HG02571 (cell line): ENCODE measurements around the gene RNASE9.
"Not testable (repeated sequence)": the region's sequence is repeated elsewhere in the genome, so short reads cannot be mapped to it uniquely, and the experiment has no call there.

ENCODE experiments used
- ATAC-seq: cut with Tn5 transposase; IDR thresholded peaks from one replicate; pipeline ENCODE4 v1.9.1; 2021; ENCODE audit warnings: mild to moderate bottlenecking, moderate library complexity; ENCODE audit not compliant: unreplicated experiment

RNASE9 gene

GRCh38 chr14:20578325-20578724, 17.5 kb upstream of the RNASE9 start:
- ATAC-seq = no peak

GRCh38 chr14:20572382-20572990, 11.6 kb upstream of the RNASE9 start:
- not testable (repeated sequence) for ATAC-seq

GRCh38 chr14:20570720-20571119, 9.9 kb upstream of the RNASE9 start:
- ATAC-seq = not testable (repeated sequence)

GRCh38 chr14:20569865-20570264, 9.0 kb upstream of the RNASE9 start:
- not testable (repeated sequence) for ATAC-seq

- no peak for ATAC-seq
Observed at GRCh38 chr14:20569066-20569465, 8.2 kb upstream of the RNASE9 start.

GRCh38 chr14:20568393-20568792, 7.5 kb upstream of the RNASE9 start:
- ATAC-seq = no peak

GRCh38 chr14:20567199-20567598, 6.4 kb upstream of the RNASE9 start:
- not testable (repeated sequence) for ATAC-seq

GRCh38 chr14:20564501-20564997, 3.7 kb upstream of the RNASE9 start:
- no peak for ATAC-seq

GRCh38 chr14:20563971-20564370, 3.1 kb upstream of the RNASE9 start:
- no peak for ATAC-seq

- no peak for ATAC-seq
Observed at GRCh38 chr14:20559461-20559904, 1.4 kb downstream of the RNASE9 start.

GRCh38 chr14:20557212-20557542, 3.7 kb downstream of the RNASE9 start:
- ATAC-seq = no peak

- ATAC-seq = no peak
Observed at GRCh38 chr14:20556500-20557211, 4.2 kb downstream of the RNASE9 start.

- no peak for ATAC-seq
Observed at GRCh38 chr14:20555845-20556244, 5.0 kb downstream of the RNASE9 start.

- no peak for ATAC-seq
Observed at GRCh38 chr14:20553024-20553423, 7.8 kb downstream of the RNASE9 start.

GRCh38 chr14:20551606-20552005, 9.2 kb downstream of the RNASE9 start:
- no peak for ATAC-seq

GRCh38 chr14:20550926-20551325, 9.9 kb downstream of the RNASE9 start:
- no peak for ATAC-seq

GRCh38 chr14:20548414-20549158, 12.3 kb downstream of the RNASE9 start:
- ATAC-seq = no peak

GRCh38 chr14:20546877-20547276, 14.0 kb downstream of the RNASE9 start:
- ATAC-seq = no peak

GRCh38 chr14:20539906-20540305, 20.9 kb downstream of the RNASE9 start:
- ATAC-seq = no peak

- ATAC-seq = no peak
Observed at GRCh38 chr14:20530771-20531571, 29.9 kb downstream of the RNASE9 start.

- no peak for ATAC-seq
Observed at GRCh38 chr14:20529806-20530205, 31.0 kb downstream of the RNASE9 start.
